Measurements from ENCODE around the gene FBRSL1. TPM values are rescaled to one million over a fixed set of nuclear protein-coding genes. Genes with fewer than 3 reads are reported as not detected.

FBRSL1 gene
- total and polyA plus RNA-seq, 2 donors (not counting 1 experiment from before 2014, with no cell fraction given), result 62.6 to 112 TPM

DNA sequence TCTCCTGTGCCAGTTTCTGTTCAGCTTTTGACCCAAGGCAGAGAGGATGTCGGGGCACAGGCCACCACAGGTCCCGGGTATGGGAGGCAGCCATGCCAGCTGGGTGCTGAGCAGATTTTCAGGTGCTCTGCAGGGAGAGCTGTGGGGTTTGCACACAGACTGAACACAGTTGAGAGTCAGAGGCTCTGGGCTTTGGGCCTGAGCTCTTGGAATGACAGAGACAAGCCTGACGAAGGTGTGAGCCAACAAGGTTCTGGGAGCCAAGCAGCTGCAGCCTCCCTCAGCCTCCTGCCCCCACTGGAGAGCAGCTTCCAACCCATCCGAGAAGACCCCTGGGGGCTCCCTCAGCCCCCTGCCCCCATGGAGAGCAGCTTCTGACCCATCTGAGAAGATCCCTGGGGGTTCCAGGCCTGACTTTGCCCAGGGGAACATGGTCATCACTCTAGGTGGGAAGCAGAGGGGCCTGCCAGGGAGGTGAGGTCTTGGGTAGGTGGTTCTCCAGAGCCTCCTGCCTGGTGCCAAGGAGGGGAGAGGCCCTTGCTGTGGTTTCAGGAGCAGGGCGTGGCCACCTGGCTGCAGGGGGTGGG is 13.8 kb downstream of the FBRSL1 start:
- Mint-ChIP-seq H3K27ac (no peak overlapping the region), H3K9me3 (ENCODE audit: insufficient read depth) (no peaks in the 10 kb centered on the region), H3K27me3 (no peaks in the 10 kb centered on the region), H3K4me1 (peaks cover 62% of the 10 kb centered on the region), H3K4me3 (no peak overlapping the region)
- Histone ChIP-seq H3K9ac (ENCODE audit: low read length) (no peak overlapping the region), H3K79me2 (ENCODE audit: control insufficient read depth, insufficient read depth, low read length) (peaks cover 96% of the 10 kb centered on the region), H3K27ac (ENCODE audit: low read length in 2 of 2) (no peak overlapping the region), H2AFZ (ENCODE audit: insufficient read depth, low read depth, low read length, poor library complexity, severe bottlenecking) (no peak overlapping the region), H3K9me3 (ENCODE audit: control extremely low read depth in 1 of 3, control insufficient read depth in 2 of 3, insufficient read depth in 1 of 3, low read length in 2 of 3) (no peaks in the 10 kb centered on the region), H3K4me2 (replicated peaks; ENCODE audit: low read depth, low read length, poor library complexity, severe bottlenecking) (peak overlapping the region; percentile 70), H3K36me3 (replicated peaks in 1 of 2; ENCODE audit: control extremely low read depth in 1 of 2, control insufficient read depth in 1 of 2, extremely low read depth in 1 of 2, insufficient read depth in 2 of 2, low read length in 1 of 2) (peaks cover 0 to 9% of the 10 kb centered on the region in 2 experiments), H3K4me3 (ENCODE audit: control extremely low read depth in 1 of 5, extremely low read depth in 1 of 5, insufficient read depth in 1 of 5, low read depth in 2 of 5, low read length in 4 of 5) (no peak overlapping the region), H4K20me1 (ENCODE audit: control insufficient read depth, insufficient read depth, low read length, poor library complexity, severe bottlenecking) (peaks cover 99% of the 10 kb centered on the region), H3K27me3 (replicated peaks in 1 of 4; ENCODE audit: control extremely low read depth in 1 of 4, control insufficient read depth in 3 of 4, insufficient read depth in 4 of 4, low read length in 3 of 4) (no peaks in the 10 kb centered on the region), H3K4me1 (ENCODE audit: control insufficient read depth in 2 of 2, insufficient read depth in 2 of 2, low read length in 2 of 2) (peaks cover 45 to 74% of the 10 kb centered on the region in 2 donors)
- POLR2A ChIA-PET, result no interaction called here
- TF ChIP-seq, protein P1, sequence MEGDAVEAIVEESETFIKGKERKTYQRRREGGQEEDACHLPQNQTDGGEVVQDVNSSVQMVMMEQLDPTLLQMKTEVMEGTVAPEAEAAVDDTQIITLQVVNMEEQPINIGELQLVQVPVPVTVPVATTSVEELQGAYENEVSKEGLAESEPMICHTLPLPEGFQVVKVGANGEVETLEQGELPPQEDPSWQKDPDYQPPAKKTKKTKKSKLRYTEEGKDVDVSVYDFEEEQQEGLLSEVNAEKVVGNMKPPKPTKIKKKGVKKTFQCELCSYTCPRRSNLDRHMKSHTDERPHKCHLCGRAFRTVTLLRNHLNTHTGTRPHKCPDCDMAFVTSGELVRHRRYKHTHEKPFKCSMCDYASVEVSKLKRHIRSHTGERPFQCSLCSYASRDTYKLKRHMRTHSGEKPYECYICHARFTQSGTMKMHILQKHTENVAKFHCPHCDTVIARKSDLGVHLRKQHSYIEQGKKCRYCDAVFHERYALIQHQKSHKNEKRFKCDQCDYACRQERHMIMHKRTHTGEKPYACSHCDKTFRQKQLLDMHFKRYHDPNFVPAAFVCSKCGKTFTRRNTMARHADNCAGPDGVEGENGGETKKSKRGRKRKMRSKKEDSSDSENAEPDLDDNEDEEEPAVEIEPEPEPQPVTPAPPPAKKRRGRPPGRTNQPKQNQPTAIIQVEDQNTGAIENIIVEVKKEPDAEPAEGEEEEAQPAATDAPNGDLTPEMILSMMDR (IDR thresholded peaks at IDR 0.05), result no peak
- no peak for TF ChIP-seq EZH2 (IDR thresholded peaks at IDR 0.05; ENCODE audit: borderline replicate concordance, insufficient read depth, low read depth, low read length, poor library complexity, severe bottlenecking)
- DNase-seq (no peak), ATAC-seq (ENCODE audit: low read depth) (no peak)
- CTCF ChIA-PET, result no interaction called here
- whole genome bisulfite sequencing (ENCODE audit: insufficient coverage), result 88% methylated on average over 5 of the region's 5 CpGs
- intact Hi-C loops (cut with micrococcal nuclease), result no loop called here

DNA sequence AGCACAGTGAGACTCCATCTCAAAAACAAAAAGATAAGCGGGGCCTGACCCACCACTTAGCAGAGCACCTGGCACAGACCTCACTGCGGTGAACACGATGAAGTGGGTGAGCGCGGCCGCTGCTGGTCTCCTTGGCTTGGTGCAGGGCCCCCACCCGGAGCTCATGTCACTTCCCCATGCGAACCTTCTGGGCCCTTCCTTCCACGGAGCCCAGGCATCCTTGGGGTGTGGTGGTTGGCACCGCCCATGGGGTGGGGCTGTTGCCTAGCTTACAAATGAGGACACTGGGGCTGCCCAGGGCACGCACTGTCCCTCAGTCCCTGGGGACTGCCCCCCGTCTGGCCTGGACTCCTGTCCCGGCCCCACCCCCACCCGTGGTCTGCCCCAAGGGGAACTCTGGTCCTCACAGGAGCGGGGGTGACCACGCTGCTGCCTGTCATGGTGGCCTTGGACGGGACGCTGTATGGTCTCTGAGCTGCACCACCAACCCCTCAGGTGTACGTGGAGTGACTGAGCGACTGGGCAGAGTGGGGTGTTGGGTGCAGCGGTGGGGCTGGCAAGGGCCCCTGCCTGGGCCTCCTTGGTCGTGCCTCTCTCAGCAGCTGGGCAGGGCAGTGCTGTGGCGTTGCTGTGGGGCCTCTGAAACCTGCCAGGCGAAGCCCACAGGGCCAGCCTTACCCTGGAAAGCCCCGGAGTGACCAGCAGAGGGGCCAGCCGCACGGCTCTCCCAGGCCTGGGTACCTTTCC is 15.3 kb downstream of the FBRSL1 start:
- H3K4me3 Mint-ChIP-seq, result peak overlapping the region; percentile 47
- intact Hi-C loops (cut with micrococcal nuclease), result no loop called here
- peaks cover 99% of the 10 kb centered on the region for H4K20me1 ChIP-seq (ENCODE audit: control insufficient read depth, insufficient read depth, low read length, poor library complexity, severe bottlenecking)

More for the DNA sequence above, 15.3 kb downstream of the FBRSL1 start:
- H3K4me1 Mint-ChIP-seq, result peaks cover 51% of the 10 kb centered on the region
- peak; percentile 67 for DNase-seq
- ChIA-PET POLR2A (no interaction called here), CTCF (interaction anchor here (0.9 to 3.2 kb wide), 2 partner anchors 18 to 75 kb away, joined by 3 to 15 read pairs; no protein-coding TSS in a partner anchor)
- H3K9me3 Mint-ChIP-seq (ENCODE audit: insufficient read depth), result no peaks in the 10 kb centered on the region
- WGBS (ENCODE audit: insufficient coverage), result 56% methylated on average over 27 of the region's 27 CpGs
- no peak overlapping the region for H3K27ac ChIP-seq (ENCODE audit: low read length in 2 of 2)
- H3K4me1 ChIP-seq (ENCODE audit: control insufficient read depth in 2 of 2, insufficient read depth in 2 of 2, low read length in 2 of 2), result peaks cover 45 to 59% of the 10 kb centered on the region in 2 donors
- no peak overlapping the region for H2AFZ ChIP-seq (ENCODE audit: insufficient read depth, low read depth, low read length, poor library complexity, severe bottlenecking)
- H3K9me3 ChIP-seq (ENCODE audit: control extremely low read depth in 1 of 3, control insufficient read depth in 2 of 3, insufficient read depth in 1 of 3, low read length in 2 of 3), result no peaks in the 10 kb centered on the region
- TF ChIP-seq EZH2 (IDR thresholded peaks at IDR 0.05; ENCODE audit: borderline replicate concordance, insufficient read depth, low read depth, low read length, poor library complexity, severe bottlenecking), result no peak
- TF ChIP-seq, protein P1 (IDR thresholded peaks at IDR 0.05), result no peak
- no peaks in the 10 kb centered on the region for H3K27me3 Mint-ChIP-seq
- peaks cover 0 to 4% (median 0%) of the 10 kb centered on the region in 4 experiments for H3K27me3 ChIP-seq (replicated peaks in 1 of 4; ENCODE audit: control extremely low read depth in 1 of 4, control insufficient read depth in 3 of 4, insufficient read depth in 4 of 4, low read length in 3 of 4)
- H3K4me2 ChIP-seq (replicated peaks; ENCODE audit: low read depth, low read length, poor library complexity, severe bottlenecking), result peak overlapping the region; percentile 70
- peaks cover 94% of the 10 kb centered on the region for H3K79me2 ChIP-seq (ENCODE audit: control insufficient read depth, insufficient read depth, low read length)
- no peak overlapping the region for H3K9ac ChIP-seq (ENCODE audit: low read length)
- peaks cover 0 to 12% of the 10 kb centered on the region in 2 experiments for H3K36me3 ChIP-seq (replicated peaks in 1 of 2; ENCODE audit: control extremely low read depth in 1 of 2, control insufficient read depth in 1 of 2, extremely low read depth in 1 of 2, insufficient read depth in 2 of 2, low read length in 1 of 2)
- ATAC-seq (ENCODE audit: low read depth), result peak; percentile 38
- H3K4me3 ChIP-seq (ENCODE audit: control extremely low read depth in 1 of 5, extremely low read depth in 1 of 5, insufficient read depth in 1 of 5, low read depth in 2 of 5, low read length in 4 of 5), result no peak overlapping the region
- H3K27ac Mint-ChIP-seq, result peak overlapping the region; percentile 77
